Measurements from ENCODE around the gene SPECC1.
"Not testable (repeated sequence)": the region's sequence is repeated elsewhere in the genome, so short reads cannot be mapped to it uniquely, and the experiment has no call there.

SPECC1 gene

DNA sequence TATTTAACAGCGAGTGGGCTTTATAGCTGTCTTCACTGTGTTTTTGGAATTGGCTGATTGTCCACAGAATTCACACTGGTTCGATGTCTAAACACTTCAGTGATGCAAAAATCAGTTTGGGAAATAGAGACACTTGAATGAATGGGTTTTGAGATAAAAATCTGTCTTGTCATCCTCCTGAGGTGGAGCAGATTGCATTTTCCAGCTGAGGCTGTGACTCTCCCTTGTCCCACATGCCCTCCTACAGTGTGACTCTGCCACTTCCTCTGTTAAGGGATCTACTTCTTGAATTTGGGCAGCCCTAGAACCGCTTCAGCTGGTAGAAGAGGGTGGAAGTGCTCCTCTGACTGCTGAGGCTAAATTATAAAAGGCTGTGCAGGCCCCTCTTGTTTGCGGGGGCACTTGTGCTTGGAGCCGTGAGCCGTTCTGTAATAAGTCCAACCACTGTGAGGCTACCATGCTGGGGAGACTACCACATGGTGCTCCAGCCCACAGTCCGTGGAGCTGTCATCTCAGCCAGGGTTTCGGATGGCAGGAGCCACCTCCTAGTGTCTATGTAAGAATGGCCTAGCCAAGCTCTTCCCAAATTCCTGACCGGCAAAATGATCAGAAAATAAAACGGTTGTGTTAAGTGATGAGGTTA, 175.9 kb downstream of the SPECC1 start:
- peak in 1 of 42 donors; percentile 24 for DNase-seq

DNA sequence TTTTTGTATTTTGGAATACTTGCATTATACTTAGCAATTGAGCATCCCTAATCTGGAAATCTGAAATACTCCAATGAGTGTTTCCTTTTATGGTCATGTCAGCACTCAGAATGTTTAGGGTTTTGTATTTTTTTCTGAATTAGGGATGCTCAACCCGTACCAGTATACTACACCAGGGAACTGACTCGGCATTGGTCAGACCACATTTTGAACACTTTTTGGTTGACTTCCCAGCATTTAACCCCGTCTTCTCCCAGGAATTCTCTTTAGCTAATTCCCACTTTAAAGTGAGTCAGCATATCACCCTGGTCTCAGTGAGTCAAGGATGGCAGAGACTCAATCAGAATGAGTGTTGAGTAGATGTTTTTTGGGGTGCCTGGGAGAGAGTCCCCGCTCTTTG, 177.9 kb downstream of the SPECC1 start:
- DNase-seq = no peak
- intact Hi-C loops (cut with DNase I) = no loop called here

More for the DNA sequence above, 175.9 kb downstream of the SPECC1 start:
- intact Hi-C loops (cut with DNase I) = no loop called here

DNA sequence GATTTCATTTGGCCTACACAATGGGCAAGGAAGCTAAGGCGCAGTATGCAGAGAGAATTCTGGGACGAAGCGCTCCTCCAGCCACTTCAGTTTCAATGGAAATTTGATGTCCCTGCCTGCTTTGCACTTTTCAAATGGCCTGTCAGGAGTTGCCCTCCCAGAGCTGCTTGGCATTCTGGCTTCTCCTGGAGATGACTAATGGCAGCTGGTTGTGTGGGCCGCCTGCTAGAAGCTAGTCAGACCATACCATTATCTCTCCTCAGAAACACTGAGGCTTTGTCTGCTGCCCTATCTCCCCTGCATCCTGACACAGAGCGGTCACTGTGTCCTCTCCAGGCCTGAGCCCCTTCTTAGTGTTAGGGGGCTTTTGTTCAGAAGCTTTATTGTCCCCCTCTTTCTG, 180.1 kb downstream of the SPECC1 start:
- DNase-seq = peak; percentile 52 to 96 (median 88)
- intact Hi-C loops (cut with DNase I) = no loop called here

DNA sequence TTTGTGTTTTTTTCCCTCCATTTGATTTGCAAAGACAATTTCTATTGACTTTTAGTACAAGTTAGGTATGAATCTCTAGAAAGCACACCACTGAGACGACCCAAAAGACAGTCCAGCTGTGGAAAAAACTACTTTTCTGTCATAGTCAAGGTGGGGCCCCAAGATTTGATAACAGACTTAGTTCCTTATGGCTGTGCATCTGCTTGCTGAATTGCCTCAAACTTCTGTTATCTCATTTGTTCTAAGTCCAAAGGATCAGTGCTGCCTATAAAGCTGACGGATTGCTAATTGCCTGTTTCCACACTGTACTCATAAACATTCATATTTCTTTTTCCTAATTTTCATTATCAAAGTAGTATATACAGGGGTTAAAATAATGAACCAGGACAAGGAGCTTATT, 180.8 kb downstream of the SPECC1 start:
- intact Hi-C loops (cut with DNase I) = no loop called here

DNA sequence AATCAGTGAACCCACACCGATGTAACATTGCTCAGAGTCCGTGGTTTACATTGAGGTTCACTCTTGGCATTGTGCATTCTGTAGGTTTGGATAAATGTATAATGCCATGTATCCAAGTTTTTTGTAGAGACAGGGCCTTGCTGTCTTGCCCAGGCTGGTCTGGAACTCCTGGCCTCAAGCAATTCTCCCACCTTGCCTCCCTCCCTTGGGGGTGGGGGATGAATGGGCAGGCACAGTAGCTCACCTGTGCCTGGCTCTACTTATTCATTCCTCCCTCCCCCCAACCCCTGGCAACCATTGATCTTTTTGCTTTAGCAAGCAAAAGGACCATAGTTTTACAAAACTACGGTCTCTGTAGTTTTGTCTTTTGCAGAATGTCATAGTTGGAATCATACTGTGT, 181.4 kb downstream of the SPECC1 start:
- no peak for DNase-seq
- intact Hi-C loops (cut with DNase I) = no loop called here

More for the DNA sequence above, 180.8 kb downstream of the SPECC1 start:
- DNase-seq = no peak

DNA sequence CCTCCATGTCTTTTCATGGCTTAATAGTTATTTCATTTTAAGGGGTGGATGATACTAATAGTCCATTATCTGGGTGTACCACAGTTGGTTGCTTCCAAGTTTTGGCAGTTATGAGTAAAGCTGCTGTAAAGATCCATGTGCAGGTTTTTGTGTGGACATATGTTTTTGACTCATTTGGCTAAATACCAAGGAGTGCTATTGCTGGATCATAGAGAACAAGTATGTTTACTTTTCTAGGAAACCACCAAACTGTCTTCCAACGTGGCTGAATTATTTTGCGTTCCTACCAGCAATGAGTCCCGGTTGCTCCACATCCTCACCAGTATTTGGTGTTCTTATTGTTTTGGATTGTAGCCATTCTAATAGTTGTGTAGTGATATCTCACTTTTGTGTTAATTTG, 181.9 kb downstream of the SPECC1 start:
- intact Hi-C loops (cut with DNase I) = no loop called here
- DNase-seq = no peak

DNA sequence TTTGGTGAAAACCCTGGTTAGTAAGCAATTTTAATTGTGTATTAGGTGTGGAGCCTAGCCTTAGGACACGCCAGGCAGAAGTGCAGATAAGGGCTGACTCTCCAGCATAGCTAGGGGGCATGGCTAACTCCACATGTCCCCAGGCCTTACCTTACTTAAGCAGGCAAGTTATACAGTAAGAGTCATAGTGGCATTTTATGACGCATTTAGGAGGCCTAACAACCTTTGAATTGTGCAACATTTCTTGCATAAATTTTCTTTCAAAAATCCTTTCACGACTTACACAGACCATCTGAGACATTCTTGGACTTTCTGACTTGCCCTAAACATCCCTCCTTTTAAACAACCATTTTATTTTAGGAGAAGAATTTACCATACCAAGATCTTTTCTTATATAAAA, 187.1 kb downstream of the SPECC1 start:
- intact Hi-C loops (cut with DNase I); DNase-seq: not testable (repeated sequence)

DNA sequence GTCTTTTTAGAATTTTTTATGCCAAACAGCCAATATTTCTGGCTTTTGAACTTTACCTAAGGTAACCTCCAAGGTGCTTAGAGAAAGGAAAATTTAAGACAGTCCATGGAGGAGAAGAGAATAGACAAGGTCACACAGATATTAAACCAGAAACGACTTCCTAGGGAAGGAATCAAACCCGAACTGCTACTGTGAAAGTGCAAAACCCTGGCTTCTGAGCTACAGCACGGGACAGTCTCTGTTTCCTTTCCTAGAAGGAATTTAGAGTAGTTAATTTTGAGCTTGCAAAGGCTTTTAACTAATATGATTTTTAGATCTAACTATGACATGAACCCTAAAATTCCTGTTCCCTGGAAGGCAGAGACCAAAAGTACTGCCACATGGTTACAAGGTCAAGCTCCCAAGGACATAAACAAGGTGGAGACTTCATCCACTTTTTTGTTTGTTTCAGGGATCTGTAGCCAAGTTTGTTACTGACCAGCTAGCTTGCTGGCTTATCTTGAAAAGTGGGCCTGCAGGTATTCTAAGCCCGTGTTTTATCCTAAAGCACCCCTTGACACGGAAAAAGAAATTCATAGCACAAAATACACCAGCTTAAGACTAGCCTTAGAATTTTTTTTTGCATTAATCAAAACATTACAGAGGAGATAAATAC, 188.2 kb downstream of the SPECC1 start:
- intact Hi-C loops (cut with DNase I) = no loop called here
- DNase-seq = no peak

DNA sequence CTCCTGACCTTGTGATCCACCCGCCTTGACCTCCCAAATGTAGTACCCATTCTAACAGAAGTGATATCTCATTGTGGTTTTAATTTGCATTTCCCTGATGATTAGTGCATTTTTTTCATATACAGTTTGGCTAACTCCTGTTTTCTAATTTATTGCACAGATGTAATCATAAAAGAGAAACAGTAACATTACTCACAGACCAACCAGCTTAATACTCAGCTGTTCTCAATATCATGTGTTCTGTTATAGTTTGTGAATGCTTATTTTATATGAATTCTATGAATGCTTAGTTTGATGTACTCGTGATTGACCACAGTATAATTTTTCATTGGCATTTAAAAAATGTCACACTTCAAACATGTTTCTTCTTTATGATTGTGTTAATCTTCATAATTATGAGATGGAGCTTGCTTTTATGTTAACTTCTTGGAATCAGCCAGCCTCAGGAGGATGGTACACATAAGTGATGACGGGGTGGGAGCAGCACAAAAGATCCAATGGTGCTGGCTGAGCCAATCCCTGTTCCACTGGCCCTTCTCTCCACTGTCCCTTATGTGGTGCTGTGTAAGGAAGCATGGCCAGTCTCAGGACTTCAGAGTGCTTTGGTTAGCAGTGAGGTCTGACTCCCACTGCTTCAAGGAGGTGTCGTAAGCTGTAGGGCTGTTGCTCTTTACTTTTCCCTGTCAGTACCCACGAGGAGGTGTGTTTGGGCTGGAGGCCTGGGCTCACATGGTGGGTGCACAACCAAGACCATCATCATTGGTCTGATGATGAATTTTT, 191.0 kb downstream of the SPECC1 start:
- no peak for DNase-seq
- intact Hi-C loops (cut with DNase I) = no loop called here

DNA sequence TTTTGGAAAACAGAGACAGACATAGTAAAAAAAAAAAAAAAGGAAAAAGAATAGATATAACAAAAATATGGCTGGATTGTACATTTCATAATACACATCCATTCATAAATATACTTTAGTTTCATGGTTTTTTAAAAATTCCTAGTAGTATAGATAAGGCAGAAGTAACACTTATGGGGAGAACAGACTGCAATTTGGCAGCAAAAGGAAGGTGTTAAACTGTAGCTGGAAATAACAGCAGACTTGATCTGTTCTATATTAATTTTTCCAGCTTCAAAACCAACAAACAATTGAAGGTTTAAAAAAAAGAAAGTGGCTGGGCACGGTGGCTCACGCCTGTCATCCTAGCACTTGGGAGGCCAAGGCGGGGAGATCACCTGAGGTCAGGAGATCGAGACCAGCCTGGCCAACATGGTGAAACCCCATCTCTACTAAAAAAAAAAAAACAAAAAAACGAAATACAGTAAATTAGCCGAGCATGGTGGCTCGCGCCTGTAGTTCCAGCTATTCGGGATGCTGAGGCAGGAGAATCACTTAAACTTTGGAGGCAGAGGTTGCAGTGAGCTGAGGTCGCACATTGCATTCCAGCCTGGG, 191.8 kb downstream of the SPECC1 start:
- DNase-seq = no peak
- intact Hi-C loops (cut with DNase I) = no loop called here

DNA sequence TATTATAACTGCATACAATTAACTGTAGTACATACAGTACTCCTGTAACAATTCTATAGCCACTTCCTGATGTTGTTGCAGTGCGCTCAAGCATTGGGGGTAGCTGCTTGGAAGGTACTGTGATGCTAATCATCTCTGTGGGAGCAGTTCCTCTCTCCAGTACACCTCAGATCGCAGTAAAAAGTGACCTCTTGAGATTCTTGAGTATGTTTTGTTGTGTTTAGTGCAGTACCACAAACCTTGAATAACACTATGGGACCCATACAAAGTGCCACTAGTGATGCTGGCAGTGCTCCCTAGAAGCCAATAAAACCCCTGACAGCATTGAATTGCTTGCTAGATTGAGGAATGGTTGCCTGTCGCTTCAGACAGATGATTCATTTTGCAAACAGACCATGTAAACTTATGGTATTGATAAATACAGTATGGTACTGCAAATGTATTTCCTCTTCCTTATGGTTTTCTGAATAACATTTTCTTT, 193.0 kb downstream of the SPECC1 start:
- no peak for DNase-seq
- intact Hi-C loops (cut with DNase I) = no loop called here

DNA sequence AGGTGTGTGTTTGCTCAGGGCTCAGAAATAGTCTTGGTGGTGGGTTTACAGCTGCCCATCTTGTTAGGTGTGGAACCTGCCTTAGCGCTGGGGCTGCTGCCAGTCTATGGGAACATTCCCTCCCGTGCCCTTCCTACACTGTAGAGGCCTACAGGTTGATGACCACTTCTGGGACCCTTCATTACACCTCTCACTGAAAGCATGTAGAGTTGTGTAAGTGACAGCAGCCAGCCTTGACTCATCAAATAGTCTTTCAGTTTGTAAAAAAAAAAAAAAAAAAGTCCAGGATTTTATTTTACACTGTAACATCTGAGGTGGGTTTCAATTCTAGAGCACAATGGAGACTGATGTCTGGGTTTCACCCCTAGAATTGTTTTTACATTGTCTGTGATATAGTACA, 193.9 kb downstream of the SPECC1 start:
- intact Hi-C loops (cut with DNase I) = no loop called here

DNA sequence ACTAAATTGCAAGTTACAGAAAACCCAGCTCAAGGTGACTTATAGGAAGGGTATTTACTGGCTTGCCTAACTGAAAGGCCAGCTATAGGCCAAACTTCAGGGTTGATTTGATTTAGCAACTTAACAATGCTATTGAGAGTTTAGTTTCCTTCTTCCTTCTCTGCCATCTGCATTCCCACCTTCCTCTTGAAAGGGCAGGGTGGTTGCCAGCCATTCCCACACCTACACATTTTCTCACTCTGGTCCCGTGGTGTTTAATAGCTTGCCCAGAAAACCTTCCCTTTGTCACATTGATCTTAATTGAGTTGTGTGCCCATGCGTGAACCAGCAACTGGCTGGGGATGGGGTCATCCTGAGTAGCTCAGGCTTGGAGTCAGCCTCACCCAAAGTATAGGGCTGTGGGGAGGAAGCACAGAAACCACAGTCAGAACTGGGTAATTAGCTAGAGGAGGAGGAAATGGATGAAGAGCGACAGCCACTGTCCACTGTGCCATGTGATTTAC, 194.7 kb downstream of the SPECC1 start:
- no peak for DNase-seq
- intact Hi-C loops (cut with DNase I) = no loop called here

More for the DNA sequence above, 193.9 kb downstream of the SPECC1 start:
- DNase-seq = no peak

DNA sequence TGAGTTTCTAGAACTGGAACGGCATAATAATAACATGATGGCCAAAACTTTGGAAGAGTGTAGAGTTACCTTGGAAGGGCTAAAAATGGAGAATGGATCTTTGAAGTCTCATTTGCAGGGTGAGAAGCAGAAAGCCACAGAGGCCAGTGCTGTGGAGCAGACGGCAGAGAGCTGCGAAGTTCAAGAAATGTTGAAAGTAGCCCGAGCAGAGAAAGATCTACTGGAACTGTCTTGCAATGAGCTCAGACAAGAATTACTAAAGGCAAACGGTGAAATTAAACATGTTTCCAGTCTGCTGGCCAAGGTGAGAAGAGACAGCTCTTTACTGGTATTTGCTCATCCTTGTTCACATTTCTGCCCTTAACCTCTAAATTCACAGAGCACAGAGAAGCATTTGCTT, 196.4 kb downstream of the SPECC1 start:
- intact Hi-C loops (cut with DNase I) = no loop called here
- no peak for DNase-seq

DNA sequence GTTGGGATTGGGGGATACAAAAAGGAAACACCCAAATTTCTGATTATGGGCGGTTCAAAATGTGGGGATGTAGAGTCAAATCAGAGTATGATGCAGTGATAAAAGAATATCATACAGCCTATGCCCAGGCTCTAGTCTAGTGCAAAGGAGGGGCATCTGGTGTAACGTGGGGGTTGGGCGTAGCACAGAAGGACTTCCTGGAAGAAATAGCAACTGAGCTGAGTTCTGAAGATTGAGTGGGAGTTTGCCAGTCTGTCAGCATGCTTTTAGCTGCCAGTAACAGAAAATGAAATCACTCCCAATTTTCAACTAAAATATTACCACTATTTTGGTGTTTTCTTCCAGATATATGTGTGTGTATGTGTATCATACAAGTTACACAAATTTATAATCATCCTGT, 196.9 kb downstream of the SPECC1 start:
- intact Hi-C loops (cut with DNase I) = no loop called here

DNA sequence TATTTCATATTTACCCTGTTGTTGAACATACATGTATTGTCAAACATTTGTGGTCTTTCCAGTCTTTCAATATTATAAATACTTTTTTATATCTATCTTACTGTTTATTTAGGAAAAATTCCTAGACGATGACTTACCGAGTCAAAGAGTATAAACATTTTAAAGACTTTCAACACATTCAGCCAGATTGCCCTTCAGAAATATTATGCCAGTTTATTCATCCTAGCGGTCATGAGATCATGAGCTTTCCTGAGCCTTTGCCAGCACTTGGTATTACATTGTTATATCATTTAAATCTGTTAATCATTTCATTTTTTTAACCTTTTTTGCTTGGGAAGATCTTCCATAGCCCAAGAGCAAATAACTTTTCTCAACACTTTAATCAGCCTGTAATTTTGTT, 197.4 kb downstream of the SPECC1 start:
- intact Hi-C loops (cut with DNase I) = no loop called here
- no peak for DNase-seq

More for the DNA sequence above, 196.9 kb downstream of the SPECC1 start:
- DNase-seq = peak in 3 of 42 donors; percentile 33 to 71 (median 65)

DNA sequence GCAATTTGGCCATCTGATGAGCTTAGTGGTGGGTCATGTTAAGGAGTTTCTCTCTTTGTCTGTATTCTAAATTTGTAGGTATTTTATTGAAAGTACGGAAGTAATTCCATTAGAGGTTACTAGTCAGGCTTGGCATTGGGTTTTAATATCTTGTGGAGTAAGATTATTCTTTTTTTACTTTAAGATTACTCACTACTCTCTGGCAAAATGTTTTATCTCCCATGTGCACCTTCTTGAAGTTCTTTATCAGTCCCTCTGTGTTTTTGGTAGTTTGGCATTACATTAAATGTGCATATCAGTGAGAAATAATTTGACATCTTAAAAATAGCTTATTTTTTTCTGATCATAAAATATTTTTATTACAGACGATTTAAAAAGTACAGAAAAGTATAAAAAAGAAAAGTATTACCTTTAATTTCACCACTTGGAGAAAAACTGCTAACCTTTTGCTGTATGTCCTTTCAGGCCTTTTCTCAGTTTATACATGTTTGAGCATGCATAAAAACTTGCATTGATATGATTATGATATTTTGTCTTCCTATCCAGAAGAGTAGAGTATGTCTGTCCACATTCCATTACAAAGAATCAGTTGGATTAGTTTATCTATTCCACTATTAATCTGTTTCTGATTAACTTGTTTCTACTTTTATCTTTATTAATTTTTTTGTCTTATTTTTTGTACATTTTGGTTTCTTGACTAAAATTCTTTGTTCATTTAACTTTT, 198.3 kb downstream of the SPECC1 start:
- intact Hi-C loops (cut with DNase I) = no loop called here
- no peak for DNase-seq

DNA sequence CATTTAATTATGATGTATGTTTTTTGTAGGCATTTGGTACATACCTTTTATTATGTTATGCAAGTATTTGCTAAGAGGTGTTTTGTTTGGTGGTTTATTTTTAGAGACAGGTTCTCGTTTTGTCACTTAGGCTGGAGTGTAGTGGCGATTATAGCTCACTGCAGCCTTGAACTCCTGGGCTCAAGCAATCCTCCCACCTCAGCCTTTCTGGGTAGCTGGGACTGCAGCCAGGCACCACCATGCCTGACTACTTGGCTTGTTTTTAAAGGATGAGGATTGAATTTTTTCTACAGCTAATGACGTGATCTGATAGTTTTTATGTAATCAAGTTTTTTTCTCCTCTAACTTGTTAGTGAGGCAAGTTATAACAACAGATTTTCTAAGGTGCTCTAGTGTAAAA, 199.6 kb downstream of the SPECC1 start:
- DNase-seq = no peak
- intact Hi-C loops (cut with DNase I) = no loop called here

DNA sequence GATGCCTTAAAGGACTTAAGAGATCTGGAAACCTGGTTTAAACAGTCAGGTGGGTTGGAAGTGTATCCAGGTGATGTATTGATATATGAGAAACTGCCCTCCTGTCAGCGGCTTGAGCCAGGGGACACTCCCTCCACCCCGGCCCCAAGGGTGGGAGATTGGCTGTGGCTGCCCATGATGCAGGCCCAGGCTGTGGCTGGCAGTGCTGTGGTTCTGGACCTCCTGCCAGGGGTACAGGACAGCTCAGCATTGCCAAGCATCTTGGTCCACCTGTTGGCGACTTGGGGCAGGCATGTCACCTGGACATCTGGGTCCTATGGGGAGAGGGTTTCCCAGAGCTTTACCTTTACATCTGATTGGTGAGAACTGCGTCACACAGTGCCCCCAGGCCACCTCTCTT, 201.0 kb downstream of the SPECC1 start:
- intact Hi-C loops (cut with DNase I) = no loop called here
- peak in 1 of 42 donors; percentile 35 for DNase-seq
